ENCODE results near the gene MICB.

DNA sequence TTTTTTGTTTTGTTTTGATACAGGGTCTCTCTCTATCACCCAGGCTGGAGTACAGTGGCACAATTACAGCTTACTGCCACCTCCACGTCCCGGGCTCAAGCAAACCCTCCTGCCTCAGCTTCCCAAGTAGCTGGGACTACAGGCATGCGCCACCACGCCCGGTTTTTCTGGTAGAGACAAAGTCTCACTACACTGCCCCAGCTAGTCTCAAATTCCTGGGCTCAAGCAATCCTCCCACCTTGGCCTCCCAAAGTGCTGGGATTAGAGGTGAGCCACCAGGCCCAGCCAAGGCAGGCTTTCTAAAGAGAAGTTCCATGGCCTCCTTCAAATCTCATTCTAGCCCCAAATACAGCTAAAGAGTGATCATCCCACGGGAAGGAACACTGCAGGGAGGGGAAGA is 36.1 kb downstream of the MICB start:
- TF ChIP-seq, protein P1, sequence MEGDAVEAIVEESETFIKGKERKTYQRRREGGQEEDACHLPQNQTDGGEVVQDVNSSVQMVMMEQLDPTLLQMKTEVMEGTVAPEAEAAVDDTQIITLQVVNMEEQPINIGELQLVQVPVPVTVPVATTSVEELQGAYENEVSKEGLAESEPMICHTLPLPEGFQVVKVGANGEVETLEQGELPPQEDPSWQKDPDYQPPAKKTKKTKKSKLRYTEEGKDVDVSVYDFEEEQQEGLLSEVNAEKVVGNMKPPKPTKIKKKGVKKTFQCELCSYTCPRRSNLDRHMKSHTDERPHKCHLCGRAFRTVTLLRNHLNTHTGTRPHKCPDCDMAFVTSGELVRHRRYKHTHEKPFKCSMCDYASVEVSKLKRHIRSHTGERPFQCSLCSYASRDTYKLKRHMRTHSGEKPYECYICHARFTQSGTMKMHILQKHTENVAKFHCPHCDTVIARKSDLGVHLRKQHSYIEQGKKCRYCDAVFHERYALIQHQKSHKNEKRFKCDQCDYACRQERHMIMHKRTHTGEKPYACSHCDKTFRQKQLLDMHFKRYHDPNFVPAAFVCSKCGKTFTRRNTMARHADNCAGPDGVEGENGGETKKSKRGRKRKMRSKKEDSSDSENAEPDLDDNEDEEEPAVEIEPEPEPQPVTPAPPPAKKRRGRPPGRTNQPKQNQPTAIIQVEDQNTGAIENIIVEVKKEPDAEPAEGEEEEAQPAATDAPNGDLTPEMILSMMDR (IDR thresholded peaks at IDR 0.05) = no peak
- TF ChIP-seq EZH2 (IDR thresholded peaks at IDR 0.05; ENCODE audit: borderline replicate concordance, insufficient read depth, low read depth, low read length, poor library complexity, severe bottlenecking) = no peak
